Hepatocyte (in vitro differentiated cells): Measurements from ENCODE around the gene PDP2.

Experiments used
- CTCF ChIP-seq: fragments of 200-600 bp; sonication (generic); IDR thresholded peaks from 2 replicates; pipeline ENCODE4 v1.5.1; 2016; ENCODE audit warnings: antibody characterized with exemption, mild to moderate bottlenecking; ENCODE audit not compliant: poor library complexity
- EZH2phosphoT487 ChIP-seq: fragments of 200-600 bp; sonication (generic); IDR thresholded peaks from one replicate; pipeline ENCODE4 v1.6.1; 2018; ENCODE audit warnings: antibody characterized with exemption, mild to moderate bottlenecking, low read depth, moderate library complexity; ENCODE audit not compliant: unreplicated experiment, severe bottlenecking

GRCh38 chr16:66862023-66862520 is 18.2 kb upstream of the PDP2 start:
- TF ChIP-seq CTCF (no peak), EZH2phosphoT487 (no peak)
